Fibroblast of lung (primary cell): Measurements from ENCODE around the gene KIAA1958. TPM values are rescaled to one million over a fixed set of nuclear protein-coding genes. Genes with fewer than 3 reads are reported as not detected.

Experiments used
- DNase-seq, 2 donors: peaks; one replicate each; pipeline versions ENCODE4 v3.0.0 to v3.0.0-alpha.2; 2010; ENCODE audit warnings: low read depth in 2 of 2
- H2AFZ ChIP-seq: 2 replicates; pipeline ENCODE4 v1.5.1; 2012; ENCODE audit warnings: low read length, control low read depth, inconsistent platforms
- H3K27ac ChIP-seq: 2 replicates; pipeline ENCODE4 v1.5.1; 2011; ENCODE audit warnings: low read length, control low read depth; ENCODE audit not compliant: insufficient read depth
- H3K27me3 ChIP-seq: 2 replicates; pipeline ENCODE4 v1.5.1; 2011; ENCODE audit warnings: mild to moderate bottlenecking, low read length; ENCODE audit not compliant: control insufficient read depth, insufficient read depth
- H3K36me3 ChIP-seq: 2 replicates; pipeline ENCODE4 v1.5.1; 2011; ENCODE audit warnings: low read length; ENCODE audit not compliant: control insufficient read depth, insufficient read depth
- H3K4me1 ChIP-seq: 2 replicates; pipeline ENCODE4 v1.5.1; 2011; ENCODE audit warnings: low read length; ENCODE audit not compliant: control insufficient read depth, insufficient read depth; ENCODE audit errors: extremely low read depth
- H3K4me2 ChIP-seq: 2 replicates; pipeline ENCODE4 v1.5.1; 2011; ENCODE audit warnings: low read length, control low read depth; ENCODE audit not compliant: insufficient read depth; ENCODE audit errors: extremely low read depth
- H3K4me3 ChIP-seq, 4 experiments: fragments of 200-600 bp in 1 of 4; sonication (generic) in 1 of 4; replicated peaks in 1 of 4; 2 replicates each; pipeline ENCODE4 v1.5.1; 2011 to 2016; ENCODE audit warnings: low read length in 4 of 4, low read depth in 3 of 4, mild to moderate bottlenecking in 3 of 4, control low read depth in 2 of 4, inconsistent platforms in 1 of 4, mixed read lengths in 1 of 4; ENCODE audit not compliant: insufficient read depth in 1 of 4; ENCODE audit errors: control extremely low read depth in 1 of 4
- H3K79me2 ChIP-seq: 2 replicates; pipeline ENCODE4 v1.5.1; 2012; ENCODE audit warnings: mild to moderate bottlenecking, low read length, inconsistent platforms; ENCODE audit not compliant: control insufficient read depth, insufficient read depth
- H3K9ac ChIP-seq: 2 replicates; pipeline ENCODE4 v1.5.1; 2011; ENCODE audit warnings: mild to moderate bottlenecking, low read length, control low read depth; ENCODE audit not compliant: insufficient read depth
- H3K9me3 ChIP-seq: 2 replicates; pipeline ENCODE4 v1.5.1; 2012; ENCODE audit warnings: low read depth, low read length; ENCODE audit not compliant: control insufficient read depth, insufficient read depth
- H4K20me1 ChIP-seq: 2 replicates; pipeline ENCODE4 v1.5.1; 2011; ENCODE audit warnings: low read length; ENCODE audit not compliant: control insufficient read depth, insufficient read depth; ENCODE audit errors: extremely low read depth
- EZH2 ChIP-seq: IDR thresholded peaks from 2 replicates; pipeline ENCODE4 v1.5.1; 2012; ENCODE audit warnings: low read length, control low read depth, mild to moderate bottlenecking; ENCODE audit errors: missing control alignments
- polyA plus RNA-seq, 2 donors: library from polyadenylated mRNA; depleted of rRNA in 1 of 2; stranded (reverse) in 1 of 2; unstranded in 1 of 2; fragments of >200 nt; gene quantifications; 2 replicates each; pipeline ENCODE4 v1.2.1, GENCODE V29; 2011 to 2012; ENCODE audit warnings: missing spikeins in 1 of 2
- total RNA-seq: library from RNA; depleted of rRNA; stranded (reverse); fragments of >200 nt; gene quantifications from 2 replicates; pipeline ENCODE4 v1.2.1, GENCODE V29; 2014
- TF ChIP-seq, protein P1 (sequence below), 2 donors: IDR thresholded peaks in 1 of 2; conservative IDR thresholded peaks in 1 of 2; 1 replicate in 1 of 2; 2 replicates in 1 of 2; pipeline ENCODE4 v1.5.1; 2011 to 2012; ENCODE audit warnings: low read length in 2 of 2, control low read depth in 1 of 2, inconsistent platforms in 1 of 2, low read depth in 1 of 2, mild to moderate bottlenecking in 1 of 2

The KIAA1958 gene
- total and polyA plus RNA-seq, 2 donors (not counting 1 experiment from before 2014, with no cell fraction given), result 0.75 to 3.0 TPM

GRCh38 chr9:112472996-112473395, 13.6 kb upstream of the KIAA1958 start:
- no peak overlapping the region for H3K27ac ChIP-seq
- no peak overlapping the region for H3K4me2 ChIP-seq

DNA sequence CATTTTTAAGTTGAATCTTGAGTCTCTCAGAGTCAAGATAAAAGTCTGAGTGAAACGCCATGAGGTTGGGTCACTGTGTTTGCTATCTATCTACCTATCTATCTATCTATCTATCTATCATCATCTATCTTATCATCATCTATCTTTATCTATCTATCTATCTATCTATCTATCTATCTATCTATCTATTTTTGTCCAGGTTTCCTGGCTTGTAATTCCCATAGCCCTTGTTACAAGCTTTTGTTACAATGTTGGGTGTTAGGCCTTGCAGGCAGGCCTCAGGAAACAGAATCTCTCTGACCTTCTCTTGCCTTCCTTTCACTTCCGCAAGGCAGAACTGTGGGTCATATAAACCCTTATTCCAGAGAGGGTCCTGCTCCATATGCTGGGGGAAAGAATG, 12.6 kb upstream of the KIAA1958 start:
- H3K4me3 ChIP-seq, result no peak overlapping the region
- no peak overlapping the region for H3K27ac ChIP-seq
- H3K36me3 ChIP-seq, result no peaks in the 10 kb centered on the region
- H3K9ac ChIP-seq, result no peak overlapping the region
- H3K27me3 ChIP-seq, result no peaks in the 10 kb centered on the region
- no peak for DNase-seq
- H3K9me3 ChIP-seq, result no peaks in the 10 kb centered on the region
- H3K79me2 ChIP-seq, result no peaks in the 10 kb centered on the region
- no peak overlapping the region for H2AFZ ChIP-seq
- TF ChIP-seq, protein P1, sequence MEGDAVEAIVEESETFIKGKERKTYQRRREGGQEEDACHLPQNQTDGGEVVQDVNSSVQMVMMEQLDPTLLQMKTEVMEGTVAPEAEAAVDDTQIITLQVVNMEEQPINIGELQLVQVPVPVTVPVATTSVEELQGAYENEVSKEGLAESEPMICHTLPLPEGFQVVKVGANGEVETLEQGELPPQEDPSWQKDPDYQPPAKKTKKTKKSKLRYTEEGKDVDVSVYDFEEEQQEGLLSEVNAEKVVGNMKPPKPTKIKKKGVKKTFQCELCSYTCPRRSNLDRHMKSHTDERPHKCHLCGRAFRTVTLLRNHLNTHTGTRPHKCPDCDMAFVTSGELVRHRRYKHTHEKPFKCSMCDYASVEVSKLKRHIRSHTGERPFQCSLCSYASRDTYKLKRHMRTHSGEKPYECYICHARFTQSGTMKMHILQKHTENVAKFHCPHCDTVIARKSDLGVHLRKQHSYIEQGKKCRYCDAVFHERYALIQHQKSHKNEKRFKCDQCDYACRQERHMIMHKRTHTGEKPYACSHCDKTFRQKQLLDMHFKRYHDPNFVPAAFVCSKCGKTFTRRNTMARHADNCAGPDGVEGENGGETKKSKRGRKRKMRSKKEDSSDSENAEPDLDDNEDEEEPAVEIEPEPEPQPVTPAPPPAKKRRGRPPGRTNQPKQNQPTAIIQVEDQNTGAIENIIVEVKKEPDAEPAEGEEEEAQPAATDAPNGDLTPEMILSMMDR (conservative IDR thresholded peaks at IDR 0.05 in 1 of 2, IDR thresholded peaks at IDR 0.05 in 1 of 2; ENCODE audit: low read depth in 1 of 2, low read length in 2 of 2), result no peak
- no peak for TF ChIP-seq EZH2
- no peaks in the 10 kb centered on the region for H4K20me1 ChIP-seq
- no peak overlapping the region for H3K4me2 ChIP-seq
- no peaks in the 10 kb centered on the region for H3K4me1 ChIP-seq

More at GRCh38 chr9:112472996-112473395, 13.6 kb upstream of the KIAA1958 start:
- no peaks in the 10 kb centered on the region for H3K4me1 ChIP-seq
- H3K9me3 ChIP-seq, result no peaks in the 10 kb centered on the region
- DNase-seq, result no peak
- no peaks in the 10 kb centered on the region for H3K36me3 ChIP-seq
- no peak overlapping the region for H2AFZ ChIP-seq
- H3K4me3 ChIP-seq, result no peak overlapping the region
- H3K27me3 ChIP-seq, result no peaks in the 10 kb centered on the region
- no peak overlapping the region for H3K9ac ChIP-seq
- no peak for TF ChIP-seq EZH2
- TF ChIP-seq, protein P1 (conservative IDR thresholded peaks at IDR 0.05 in 1 of 2, IDR thresholded peaks at IDR 0.05 in 1 of 2; ENCODE audit: low read depth in 1 of 2, low read length in 2 of 2), result no peak
- no peaks in the 10 kb centered on the region for H4K20me1 ChIP-seq
- H3K79me2 ChIP-seq, result no peaks in the 10 kb centered on the region

GRCh38 chr9:112475318-112475717, 11.3 kb upstream of the KIAA1958 start:
- Histone ChIP-seq H3K4me1 (no peaks in the 10 kb centered on the region), H3K9ac (no peak overlapping the region), H4K20me1 (no peaks in the 10 kb centered on the region), H3K9me3 (no peaks in the 10 kb centered on the region), H3K4me2 (no peak overlapping the region), H3K36me3 (no peaks in the 10 kb centered on the region), H2AFZ (no peak overlapping the region), H3K27me3 (no peaks in the 10 kb centered on the region), H3K79me2 (no peaks in the 10 kb centered on the region), H3K27ac (no peak overlapping the region), H3K4me3 (no peak overlapping the region)
- TF ChIP-seq, protein P1 (conservative IDR thresholded peaks at IDR 0.05 in 1 of 2, IDR thresholded peaks at IDR 0.05 in 1 of 2; ENCODE audit: low read depth in 1 of 2, low read length in 2 of 2), result no peak
- TF ChIP-seq EZH2, result no peak
- no peak for DNase-seq
